ENCODE results near the gene ARHGAP40.

Gene ARHGAP40

GRCh38 chr20:38558596-38559360, 42.8 kb upstream of the ARHGAP40 start:
- POLR2A ChIA-PET = no interaction called here
- TF ChIP-seq KLF1 (tag by site-specific recombination; IDR thresholded peaks at IDR 0.05) = no peak
- no peak for TF ChIP-seq ZNF26 (tag by site-specific recombination; IDR thresholded peaks at IDR 0.05)
- TF ChIP-seq ZNF843 (tag by site-specific recombination; IDR thresholded peaks at IDR 0.05) = no peak
- no peak for TF ChIP-seq ZNF223 (tag by site-specific recombination; IDR thresholded peaks at IDR 0.05)
- TF ChIP-seq ZNF792 (tag by site-specific recombination; IDR thresholded peaks at IDR 0.05) = no peak
- no peak for TF ChIP-seq GLI2 (tag by site-specific recombination; IDR thresholded peaks at IDR 0.05; ENCODE audit: borderline replicate concordance, low read depth)
- TF ChIP-seq ZNF571 (tag by site-specific recombination; IDR thresholded peaks at IDR 0.05) = no peak
- TF ChIP-seq, protein P1, sequence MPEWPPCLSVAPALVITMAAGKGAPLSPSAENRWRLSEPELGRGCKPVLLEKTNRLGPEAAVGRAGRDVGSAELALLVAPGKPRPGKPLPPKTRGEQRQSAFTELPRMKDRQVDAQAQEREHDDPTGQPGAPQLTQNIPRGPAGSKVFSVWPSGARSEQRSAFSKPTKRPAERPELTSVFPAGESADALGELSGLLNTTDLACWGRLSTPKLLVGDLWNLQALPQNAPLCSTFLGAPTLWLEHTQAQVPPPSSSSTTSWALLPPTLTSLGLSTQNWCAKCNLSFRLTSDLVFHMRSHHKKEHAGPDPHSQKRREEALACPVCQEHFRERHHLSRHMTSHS (tag by site-specific recombination; IDR thresholded peaks at IDR 0.05) = no peak
- TF ChIP-seq ZNF394 (tag by site-specific recombination; IDR thresholded peaks at IDR 0.05; ENCODE audit: borderline replicate concordance) = no peak
- no peak for TF ChIP-seq GLI4 (tag by site-specific recombination; IDR thresholded peaks at IDR 0.05)
- TF ChIP-seq, protein P2, sequence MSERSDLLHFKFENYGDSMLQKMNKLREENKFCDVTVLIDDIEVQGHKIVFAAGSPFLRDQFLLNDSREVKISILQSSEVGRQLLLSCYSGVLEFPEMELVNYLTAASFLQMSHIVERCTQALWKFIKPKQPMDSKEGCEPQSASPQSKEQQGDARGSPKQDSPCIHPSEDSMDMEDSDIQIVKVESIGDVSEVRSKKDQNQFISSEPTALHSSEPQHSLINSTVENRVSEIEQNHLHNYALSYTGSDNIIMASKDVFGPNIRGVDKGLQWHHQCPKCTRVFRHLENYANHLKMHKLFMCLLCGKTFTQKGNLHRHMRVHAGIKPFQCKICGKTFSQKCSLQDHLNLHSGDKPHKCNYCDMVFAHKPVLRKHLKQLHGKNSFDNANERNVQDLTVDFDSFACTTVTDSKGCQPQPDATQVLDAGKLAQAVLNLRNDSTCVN (tag by site-specific recombination; optimal IDR thresholded peaks at IDR 0.05) = no peak
- no peak for TF ChIP-seq ZNF214 (tag by site-specific recombination; IDR thresholded peaks at IDR 0.05; ENCODE audit: borderline replicate concordance)
- TF ChIP-seq ZNF76 (tag by site-specific recombination; IDR thresholded peaks at IDR 0.05; ENCODE audit: borderline replicate concordance, low read depth) = no peak
- TF ChIP-seq TRIM28 (IDR thresholded peaks at IDR 0.05; ENCODE audit: borderline replicate concordance, low read length) = no peak
- no peak for TF ChIP-seq ZNF140 (tag by site-specific recombination; IDR thresholded peaks at IDR 0.05)
- TF ChIP-seq, protein P3, sequence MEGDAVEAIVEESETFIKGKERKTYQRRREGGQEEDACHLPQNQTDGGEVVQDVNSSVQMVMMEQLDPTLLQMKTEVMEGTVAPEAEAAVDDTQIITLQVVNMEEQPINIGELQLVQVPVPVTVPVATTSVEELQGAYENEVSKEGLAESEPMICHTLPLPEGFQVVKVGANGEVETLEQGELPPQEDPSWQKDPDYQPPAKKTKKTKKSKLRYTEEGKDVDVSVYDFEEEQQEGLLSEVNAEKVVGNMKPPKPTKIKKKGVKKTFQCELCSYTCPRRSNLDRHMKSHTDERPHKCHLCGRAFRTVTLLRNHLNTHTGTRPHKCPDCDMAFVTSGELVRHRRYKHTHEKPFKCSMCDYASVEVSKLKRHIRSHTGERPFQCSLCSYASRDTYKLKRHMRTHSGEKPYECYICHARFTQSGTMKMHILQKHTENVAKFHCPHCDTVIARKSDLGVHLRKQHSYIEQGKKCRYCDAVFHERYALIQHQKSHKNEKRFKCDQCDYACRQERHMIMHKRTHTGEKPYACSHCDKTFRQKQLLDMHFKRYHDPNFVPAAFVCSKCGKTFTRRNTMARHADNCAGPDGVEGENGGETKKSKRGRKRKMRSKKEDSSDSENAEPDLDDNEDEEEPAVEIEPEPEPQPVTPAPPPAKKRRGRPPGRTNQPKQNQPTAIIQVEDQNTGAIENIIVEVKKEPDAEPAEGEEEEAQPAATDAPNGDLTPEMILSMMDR (tag by site-specific recombination; IDR thresholded peaks at IDR 0.05) = no peak
- no peak for TF ChIP-seq ZNF664 (tag by site-specific recombination; IDR thresholded peaks at IDR 0.05)
- no peak for TF ChIP-seq ZNF660 (tag by site-specific recombination; IDR thresholded peaks at IDR 0.05)
- Histone ChIP-seq H3K4me3 (ENCODE audit: low read depth, low read length) (no peak overlapping the region), H3K27ac (ENCODE audit: extremely low read depth, low read depth, low read length) (no peak overlapping the region), H3K36me3 (ENCODE audit: control insufficient read depth in 2 of 2, insufficient read depth in 1 of 2, low read length in 2 of 2) (peaks cover 21 to 71% of the 10 kb centered on the region in 2 experiments), H3K9me3 (ENCODE audit: control insufficient read depth, insufficient read depth, low read depth, low read length) (no peaks in the 10 kb centered on the region), H3K4me1 (ENCODE audit: control insufficient read depth, insufficient read depth, low read length) (no peaks in the 10 kb centered on the region)
- CTCF ChIA-PET = no interaction called here

DNA sequence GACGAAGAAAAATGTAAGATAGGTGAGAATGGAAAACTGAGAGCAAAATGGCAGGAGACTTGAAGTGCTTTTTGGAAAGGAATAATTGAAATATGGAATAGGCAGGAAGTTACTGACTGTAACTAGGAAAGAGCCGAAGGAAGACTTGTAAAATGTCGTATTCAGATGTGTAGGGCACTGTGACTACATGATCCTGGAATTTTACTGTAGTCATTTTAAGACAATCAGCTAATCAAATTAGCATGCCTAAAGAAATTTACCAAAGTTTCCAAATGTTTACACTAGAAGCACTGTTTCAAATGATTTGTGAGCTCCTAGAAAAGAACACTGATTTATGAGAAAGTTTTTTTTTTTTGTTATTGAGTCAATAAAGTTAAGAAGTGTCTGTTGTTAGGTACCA, 41.8 kb upstream of the ARHGAP40 start:
- ChIA-PET CTCF (interaction anchor here (0.6 kb wide), 2 partner anchors 178 to 755 kb away, joined by 3 to 4 read pairs; no protein-coding TSS in a partner anchor), POLR2A (no interaction called here)
- Histone ChIP-seq H3K4me1 (ENCODE audit: control insufficient read depth, insufficient read depth, low read length) (no peaks in the 10 kb centered on the region), H3K9me3 (ENCODE audit: control insufficient read depth, insufficient read depth, low read depth, low read length) (no peaks in the 10 kb centered on the region), H3K27ac (ENCODE audit: extremely low read depth, low read depth, low read length) (no peak overlapping the region), H3K36me3 (ENCODE audit: control insufficient read depth in 2 of 2, insufficient read depth in 1 of 2, low read length in 2 of 2) (peaks cover 15 to 69% of the 10 kb centered on the region in 2 experiments), H3K4me3 (ENCODE audit: low read depth, low read length) (no peak overlapping the region)
- TF ChIP-seq ZNF785 (tag by site-specific recombination; IDR thresholded peaks at IDR 0.05) (no peak), ZNF292 (tag by site-specific recombination; IDR thresholded peaks at IDR 0.05; ENCODE audit: borderline replicate concordance, low read depth) (no peak), ZNF571 (tag by site-specific recombination; IDR thresholded peaks at IDR 0.05) (no peak), SP7 (tag by site-specific recombination; IDR thresholded peaks at IDR 0.05) (no peak), ZNF423 (tag by site-specific recombination; IDR thresholded peaks at IDR 0.05) (no peak), ZBTB21 (tag by site-specific recombination; IDR thresholded peaks at IDR 0.05) (no peak), ZFP41 (tag by site-specific recombination; IDR thresholded peaks at IDR 0.05; ENCODE audit: borderline replicate concordance) (no peak), ZNF274 (IDR thresholded peaks at IDR 0.05; ENCODE audit: low read length) (no peak), ZNF274 (tag by site-specific recombination; IDR thresholded peaks at IDR 0.05; ENCODE audit: borderline replicate concordance) (no peak), ZBTB8A (tag by site-specific recombination; IDR thresholded peaks at IDR 0.05) (no peak), ZEB2 (tag by site-specific recombination; IDR thresholded peaks at IDR 0.05) (no peak), ZNF747 (tag by site-specific recombination; IDR thresholded peaks at IDR 0.05) (no peak), ZNF433 (tag by site-specific recombination; IDR thresholded peaks at IDR 0.05; ENCODE audit: low read depth) (no peak)
